HL-60/S4 (cell line): ENCODE results near the gene UTF1.
"Not testable (repeated sequence)": the region's sequence is repeated elsewhere in the genome, so short reads cannot be mapped to it uniquely, and the experiment has no call there.

ENCODE experiments used
- in situ Hi-C: fragments of 300-500 bp; cut with MboI; formaldehyde crosslinking; loops from 2 replicates; pipeline ENCODE4 v1.14.3; 2022; ENCODE audit warnings: low sequenced_read_pairs

Gene UTF1

GRCh38 chr10:133208466-133208865, 21.6 kb upstream of the UTF1 start:
- in situ Hi-C loops, result no loop called here

GRCh38 chr10:133209117-133209516, 20.9 kb upstream of the UTF1 start:
- in situ Hi-C loops, result no loop called here

- in situ Hi-C loops, result no loop called here
These were observed 20.4 kb upstream of the UTF1 start for GRCh38 chr10:133209641-133210040.

GRCh38 chr10:133210398-133211140, 19.4 kb upstream of the UTF1 start:
- in situ Hi-C loops, result no loop called here

- in situ Hi-C loops, result no loop called here
These were observed 18.7 kb upstream of the UTF1 start for GRCh38 chr10:133211141-133211830.

GRCh38 chr10:133211959-133212852, 17.8 kb upstream of the UTF1 start:
- in situ Hi-C loops, result no loop called here

- in situ Hi-C loops, result no loop called here
These were observed 17.0 kb upstream of the UTF1 start for GRCh38 chr10:133212853-133213494.

- in situ Hi-C loops, result no loop called here
These were observed 16.2 kb upstream of the UTF1 start for GRCh38 chr10:133213641-133214467.

- in situ Hi-C loops, result no loop called here
These were observed 15.3 kb upstream of the UTF1 start for GRCh38 chr10:133214468-133215410.

GRCh38 chr10:133215586-133215985, 14.4 kb upstream of the UTF1 start:
- in situ Hi-C loops, result no loop called here

- in situ Hi-C loops, result no loop called here
These were observed 13.2 kb upstream of the UTF1 start for GRCh38 chr10:133216776-133217175.

- in situ Hi-C loops, result no loop called here
These were observed 12.0 kb upstream of the UTF1 start for GRCh38 chr10:133217800-133218589.

- in situ Hi-C loops, result no loop called here
These were observed 11.1 kb upstream of the UTF1 start for GRCh38 chr10:133218891-133219290.

- in situ Hi-C loops, result no loop called here
These were observed 10.2 kb upstream of the UTF1 start for GRCh38 chr10:133219782-133220181.

GRCh38 chr10:133221331-133221730, 8.7 kb upstream of the UTF1 start:
- in situ Hi-C loops, result no loop called here

- in situ Hi-C loops, result not testable (repeated sequence)
These were observed 8.3 kb upstream of the UTF1 start for GRCh38 chr10:133221756-133222155.

- in situ Hi-C loops, result no loop called here
These were observed 5.9 kb upstream of the UTF1 start for GRCh38 chr10:133224076-133224475.

- in situ Hi-C loops, result no loop called here
These were observed 5.2 kb upstream of the UTF1 start for GRCh38 chr10:133224756-133225372.
